ENCODE measurements around the gene KRTAP4-1.

DNA sequence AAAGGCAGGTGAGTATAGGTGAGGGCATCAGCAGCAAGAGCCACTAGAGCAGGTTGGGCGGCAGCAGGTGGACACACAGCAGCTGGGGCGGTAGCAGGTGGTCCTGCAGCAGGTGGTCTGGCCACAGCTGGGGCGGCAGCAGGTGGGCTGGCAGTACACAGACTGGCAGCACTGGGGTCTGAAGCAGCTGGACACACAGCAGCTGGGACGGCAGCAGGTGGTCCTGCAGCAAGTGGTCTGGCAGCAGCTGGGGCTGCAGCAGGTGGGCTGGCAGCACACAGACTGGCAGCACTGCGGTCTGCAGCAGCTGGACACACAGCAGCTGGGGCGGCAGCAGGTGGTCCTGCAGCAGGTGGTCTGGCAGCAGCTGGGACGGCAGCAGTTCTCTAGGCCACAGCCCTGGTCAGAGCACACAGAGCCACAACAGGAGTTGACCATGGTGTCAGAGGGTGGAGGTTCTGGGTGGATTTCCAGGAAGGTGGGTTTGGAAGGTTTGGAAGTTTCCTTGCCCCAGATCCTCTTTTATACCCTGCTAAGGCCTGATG, 6.9 kb downstream of the KRTAP4-1 start, which contains the start of gene KRTAP4-2:
- TF ChIP-seq POLR2AphosphoS5 (IDR thresholded peaks at IDR 0.05) (no peak), POLR2A (IDR thresholded peaks at IDR 0.05) (no peak)
- TF ChIP-seq, protein P1, sequence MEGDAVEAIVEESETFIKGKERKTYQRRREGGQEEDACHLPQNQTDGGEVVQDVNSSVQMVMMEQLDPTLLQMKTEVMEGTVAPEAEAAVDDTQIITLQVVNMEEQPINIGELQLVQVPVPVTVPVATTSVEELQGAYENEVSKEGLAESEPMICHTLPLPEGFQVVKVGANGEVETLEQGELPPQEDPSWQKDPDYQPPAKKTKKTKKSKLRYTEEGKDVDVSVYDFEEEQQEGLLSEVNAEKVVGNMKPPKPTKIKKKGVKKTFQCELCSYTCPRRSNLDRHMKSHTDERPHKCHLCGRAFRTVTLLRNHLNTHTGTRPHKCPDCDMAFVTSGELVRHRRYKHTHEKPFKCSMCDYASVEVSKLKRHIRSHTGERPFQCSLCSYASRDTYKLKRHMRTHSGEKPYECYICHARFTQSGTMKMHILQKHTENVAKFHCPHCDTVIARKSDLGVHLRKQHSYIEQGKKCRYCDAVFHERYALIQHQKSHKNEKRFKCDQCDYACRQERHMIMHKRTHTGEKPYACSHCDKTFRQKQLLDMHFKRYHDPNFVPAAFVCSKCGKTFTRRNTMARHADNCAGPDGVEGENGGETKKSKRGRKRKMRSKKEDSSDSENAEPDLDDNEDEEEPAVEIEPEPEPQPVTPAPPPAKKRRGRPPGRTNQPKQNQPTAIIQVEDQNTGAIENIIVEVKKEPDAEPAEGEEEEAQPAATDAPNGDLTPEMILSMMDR (IDR thresholded peaks at IDR 0.05), result no peak

All from gastroesophageal sphincter (tissue), 3 donors.